SK-N-SH (cell line): ENCODE results near the gene ATL3. TPM values are rescaled to one million over a fixed set of nuclear protein-coding genes. Genes with fewer than 3 reads are reported as not detected.

Experiments
- CTCF ChIA-PET: fragments of 300-600, 350-600 bp; formaldehyde crosslinking; extraction: SDS; loops from one replicate; lab custom pipeline; 2021; lab: Yijun Ruan, JAX
- POLR2A ChIA-PET: fragments of 350-600 bp; sonication (Branson Sonifier 250); formaldehyde crosslinking; extraction: SDS; loops from one replicate; lab custom pipeline; 2020; ENCODE audit warnings: antibody characterized with exemption, inconsistent platforms; lab: Yijun Ruan, JAX
- DNase-seq: peaks from one replicate; pipeline ENCODE4 v3.0.0; 2012
- H2AFZ ChIP-seq: fragments of 200-600 bp; sonication (generic); 2 replicates; pipeline ENCODE4 v1.8.1; 2016; ENCODE audit warnings: antibody characterized with exemption, mild to moderate bottlenecking, low read depth
- H3F3A ChIP-seq: fragments of 200-600 bp; sonication (generic); replicated peaks from 2 replicates; pipeline ENCODE3; 2016; ENCODE audit warnings: antibody characterized with exemption, mild to moderate bottlenecking; ENCODE audit not compliant: insufficient read depth
- H3K27ac ChIP-seq, 2 experiments: fragments of 200-500 bp in 1 of 2; fragments of 200-600 bp in 1 of 2; sonication (Bioruptor generic) in 1 of 2; sonication (generic), shearing (Covaris generic) in 1 of 2; 2 replicates each; pipeline versions ENCODE4 v1.5.1 to v1.6.1; 2014 to 2016; ENCODE audit warnings: low read depth in 2 of 2, inconsistent platforms in 1 of 2, low read length in 1 of 2, mild to moderate bottlenecking in 1 of 2, mixed read lengths in 1 of 2
- H3K27me3 ChIP-seq: fragments of 200-600 bp; sonication (generic), shearing (Covaris generic); 2 replicates; pipeline ENCODE4 v1.6.1; 2016; ENCODE audit warnings: mixed run types; ENCODE audit not compliant: insufficient read depth
- H3K36me3 ChIP-seq, 2 experiments: fragments of 200-500 bp in 1 of 2; fragments of 200-600 bp in 1 of 2; sonication (Bioruptor generic) in 1 of 2; sonication (generic) in 1 of 2; replicated peaks in 1 of 2; 2 replicates each; pipeline versions ENCODE3 to v1.5.1; 2014 to 2016; ENCODE audit warnings: low read length in 1 of 2, mild to moderate bottlenecking in 1 of 2; ENCODE audit not compliant: insufficient read depth in 2 of 2, control insufficient read depth in 1 of 2
- H3K4me1 ChIP-seq, 2 experiments: fragments of 200-500 bp in 1 of 2; fragments of 200-600 bp in 1 of 2; sonication (Bioruptor generic) in 1 of 2; sonication (generic), shearing (Covaris generic) in 1 of 2; 2 replicates each; pipeline versions ENCODE4 v1.5.1 to v1.6.1; 2014 to 2016; ENCODE audit warnings: low read depth in 1 of 2, low read length in 1 of 2, mixed run types in 1 of 2; ENCODE audit not compliant: insufficient read depth in 2 of 2, control insufficient read depth in 1 of 2
- H3K4me2 ChIP-seq: fragments of 200-600 bp; sonication (generic), shearing (Covaris generic); 2 replicates; pipeline ENCODE4 v1.6.1; 2017; ENCODE audit warnings: mixed run types
- H3K4me3 ChIP-seq, 2 experiments: fragments of 200-500 bp in 1 of 2; fragments of 200-600 bp in 1 of 2; sonication (Bioruptor generic) in 1 of 2; sonication (generic), shearing (Covaris generic) in 1 of 2; 2 replicates each; pipeline versions ENCODE4 v1.5.1 to v1.8.1; 2014 to 2016; ENCODE audit warnings: low read depth in 2 of 2, inconsistent platforms in 1 of 2, low read length in 1 of 2, mild to moderate bottlenecking in 1 of 2, mixed read lengths in 1 of 2, moderate library complexity in 1 of 2
- H3K79me2 ChIP-seq: fragments of 200-600 bp; sonication (generic); 2 replicates; pipeline ENCODE4 v1.8.1; 2017; ENCODE audit warnings: mild to moderate bottlenecking; ENCODE audit not compliant: insufficient read depth
- H3K9ac ChIP-seq: fragments of 200-600 bp; sonication (generic); 2 replicates; pipeline ENCODE4 v1.6.1; 2017; ENCODE audit warnings: mixed run types
- H3K9me2 ChIP-seq: fragments of 200-600 bp; sonication (generic); 2 replicates; pipeline ENCODE4 v1.6.1; 2017; ENCODE audit warnings: mixed run types
- H3K9me3 ChIP-seq: fragments of 200-600 bp; sonication (generic); 2 replicates; pipeline ENCODE4 v1.6.1; 2017; ENCODE audit warnings: mixed run types, mild to moderate bottlenecking, moderate library complexity
- H4K20me1 ChIP-seq: fragments of 200-600 bp; sonication (generic); 2 replicates; pipeline ENCODE4 v1.6.1; 2017; ENCODE audit warnings: mild to moderate bottlenecking, mixed run types; ENCODE audit not compliant: insufficient read depth
- CHD2 ChIP-seq: fragments of 150-350 bp; IDR thresholded peaks from 2 replicates; pipeline ENCODE4 v1.6.1; 2018; ENCODE audit warnings: low read length; ENCODE audit not compliant: partially characterized antibody
- EP300 ChIP-seq, 2 experiments: IDR thresholded peaks; 2 replicates each; pipeline versions ENCODE4 v1.4.0 to v1.6.1; 2012; ENCODE audit warnings: borderline replicate concordance in 1 of 2, low read depth in 1 of 2, low read length in 1 of 2
- FOXJ3 ChIP-seq: sonication (generic); formaldehyde crosslinking; IDR thresholded peaks from 2 replicates; pipeline ENCODE4 v1.5.1; 2020; ENCODE audit warnings: mild to moderate bottlenecking, missing genetic modification reagents
- FOXM1 ChIP-seq: IDR thresholded peaks from 2 replicates; pipeline ENCODE4 v1.4.0; 2012; ENCODE audit warnings: low read depth, mild to moderate bottlenecking
- GABPA ChIP-seq: IDR thresholded peaks from 2 replicates; pipeline ENCODE4 v1.4.0; 2012; ENCODE audit warnings: low read depth, mild to moderate bottlenecking
- NRF1 ChIP-seq: IDR thresholded peaks from 2 replicates; pipeline ENCODE4 v1.6.1; 2012; ENCODE audit warnings: low read depth, mild to moderate bottlenecking, low read length
- WGBS: methylation state at CpG from one replicate; pipeline ENCODE4 v1.1.6; 2017; ENCODE audit warnings: low lambda C conversion rate; 5-methylcytosine and 5-hydroxymethylcytosine counted together
- polyA plus RNA-seq, 3 experiments: library from polyadenylated mRNA; depleted of rRNA; stranded (reverse); fragments of >200 nt; gene quantifications; 2 replicates each; pipeline ENCODE4 v1.2.3, GENCODE V29; 2012
- TF ChIP-seq, protein P1 (sequence below): IDR thresholded peaks from 2 replicates; pipeline ENCODE4; 2012
- TF ChIP-seq, protein P2 (sequence below): IDR thresholded peaks from 2 replicates; pipeline ENCODE4 v1.6.1; 2012; ENCODE audit warnings: mild to moderate bottlenecking, low read depth, low read length, moderate library complexity

Gene ATL3
- polyA plus RNA-seq, 1 of the 3 experiments (the other 2 are of a cell fraction), result 13.1 TPM

DNA sequence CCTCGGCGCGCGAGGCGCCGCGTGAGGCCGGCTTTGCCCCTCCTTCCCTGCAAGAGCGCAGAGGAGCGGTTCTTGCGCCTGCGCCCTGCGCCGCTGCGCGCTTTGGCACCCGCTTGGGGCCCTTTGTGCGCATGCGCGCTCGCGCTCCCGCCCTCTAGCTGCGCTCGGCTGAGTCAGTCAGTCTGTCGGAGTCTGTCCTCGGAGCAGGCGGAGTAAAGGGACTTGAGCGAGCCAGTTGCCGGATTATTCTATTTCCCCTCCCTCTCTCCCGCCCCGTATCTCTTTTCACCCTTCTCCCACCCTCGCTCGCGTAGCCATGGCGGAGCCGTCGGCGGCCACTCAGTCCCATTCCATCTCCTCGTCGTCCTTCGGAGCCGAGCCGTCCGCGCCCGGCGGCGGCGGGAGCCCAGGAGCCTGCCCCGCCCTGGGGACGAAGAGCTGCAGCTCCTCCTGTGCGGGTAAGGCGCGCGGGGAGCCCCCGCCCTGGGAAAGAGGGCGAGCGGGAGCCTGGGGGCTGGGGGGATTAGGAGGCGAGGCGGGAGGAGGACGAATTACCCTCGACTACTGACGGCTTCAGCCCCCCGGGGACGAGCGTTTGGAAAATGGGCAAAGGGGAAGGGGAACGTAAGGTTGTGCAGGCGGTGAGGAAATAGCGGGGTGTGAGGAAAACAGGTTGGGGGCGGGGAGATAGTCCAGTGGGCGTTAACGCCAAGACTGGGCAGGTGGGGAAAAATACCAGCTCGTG, 10.3 kb upstream of the ATL3 start, which contains the start of gene RTN3 (continued):
- TF ChIP-seq FOXM1 (0 out of 2 replicates have a peak, but pooled peaks have one; percentile 21), FOXJ3 (CRISPR knock-in tag) (no peak), NRF1 (peak; percentile 95), GABPA (no peak)
- TF ChIP-seq, protein P1, sequence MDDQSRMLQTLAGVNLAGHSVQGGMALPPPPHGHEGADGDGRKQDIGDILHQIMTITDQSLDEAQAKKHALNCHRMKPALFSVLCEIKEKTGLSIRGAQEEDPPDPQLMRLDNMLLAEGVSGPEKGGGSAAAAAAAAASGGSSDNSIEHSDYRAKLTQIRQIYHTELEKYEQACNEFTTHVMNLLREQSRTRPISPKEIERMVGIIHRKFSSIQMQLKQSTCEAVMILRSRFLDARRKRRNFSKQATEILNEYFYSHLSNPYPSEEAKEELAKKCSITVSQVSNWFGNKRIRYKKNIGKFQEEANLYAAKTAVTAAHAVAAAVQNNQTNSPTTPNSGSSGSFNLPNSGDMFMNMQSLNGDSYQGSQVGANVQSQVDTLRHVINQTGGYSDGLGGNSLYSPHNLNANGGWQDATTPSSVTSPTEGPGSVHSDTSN, result peak; percentile 10; the same call in 1 of the 2 replicates
- TF ChIP-seq, protein P2, sequence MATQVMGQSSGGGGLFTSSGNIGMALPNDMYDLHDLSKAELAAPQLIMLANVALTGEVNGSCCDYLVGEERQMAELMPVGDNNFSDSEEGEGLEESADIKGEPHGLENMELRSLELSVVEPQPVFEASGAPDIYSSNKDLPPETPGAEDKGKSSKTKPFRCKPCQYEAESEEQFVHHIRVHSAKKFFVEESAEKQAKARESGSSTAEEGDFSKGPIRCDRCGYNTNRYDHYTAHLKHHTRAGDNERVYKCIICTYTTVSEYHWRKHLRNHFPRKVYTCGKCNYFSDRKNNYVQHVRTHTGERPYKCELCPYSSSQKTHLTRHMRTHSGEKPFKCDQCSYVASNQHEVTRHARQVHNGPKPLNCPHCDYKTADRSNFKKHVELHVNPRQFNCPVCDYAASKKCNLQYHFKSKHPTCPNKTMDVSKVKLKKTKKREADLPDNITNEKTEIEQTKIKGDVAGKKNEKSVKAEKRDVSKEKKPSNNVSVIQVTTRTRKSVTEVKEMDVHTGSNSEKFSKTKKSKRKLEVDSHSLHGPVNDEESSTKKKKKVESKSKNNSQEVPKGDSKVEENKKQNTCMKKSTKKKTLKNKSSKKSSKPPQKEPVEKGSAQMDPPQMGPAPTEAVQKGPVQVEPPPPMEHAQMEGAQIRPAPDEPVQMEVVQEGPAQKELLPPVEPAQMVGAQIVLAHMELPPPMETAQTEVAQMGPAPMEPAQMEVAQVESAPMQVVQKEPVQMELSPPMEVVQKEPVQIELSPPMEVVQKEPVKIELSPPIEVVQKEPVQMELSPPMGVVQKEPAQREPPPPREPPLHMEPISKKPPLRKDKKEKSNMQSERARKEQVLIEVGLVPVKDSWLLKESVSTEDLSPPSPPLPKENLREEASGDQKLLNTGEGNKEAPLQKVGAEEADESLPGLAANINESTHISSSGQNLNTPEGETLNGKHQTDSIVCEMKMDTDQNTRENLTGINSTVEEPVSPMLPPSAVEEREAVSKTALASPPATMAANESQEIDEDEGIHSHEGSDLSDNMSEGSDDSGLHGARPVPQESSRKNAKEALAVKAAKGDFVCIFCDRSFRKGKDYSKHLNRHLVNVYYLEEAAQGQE, result no peak

DNA sequence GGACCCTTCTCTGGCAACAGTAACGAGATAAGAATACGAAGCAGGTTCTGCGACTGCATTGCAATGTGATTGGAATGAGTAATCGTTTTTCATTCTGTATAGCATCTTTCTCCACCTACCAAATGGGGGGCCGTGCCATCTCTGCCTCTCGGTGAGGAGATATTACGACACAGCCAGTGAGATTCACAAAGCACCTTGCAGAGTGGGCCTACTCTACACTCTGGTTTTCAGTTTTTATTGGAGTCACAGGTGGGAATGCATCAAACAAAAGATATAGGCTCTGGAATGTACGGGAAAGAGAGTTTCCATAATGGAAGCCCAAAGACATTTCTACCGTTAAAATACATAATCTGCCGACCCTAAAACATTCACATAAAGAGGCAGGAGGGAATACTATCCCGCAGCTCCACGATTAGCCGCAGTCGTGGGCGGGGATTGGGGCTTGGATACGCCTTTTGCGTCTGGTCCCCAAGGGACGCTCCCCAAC, 9.7 kb upstream of the ATL3 start:
- H3K4me3 ChIP-seq, result peak overlapping the region; percentile 24 to 97
- peak overlapping the region; percentile 89 for H3K4me2 ChIP-seq
- WGBS, result 25% methylated on average over 15 of the region's 18 CpGs
- no peaks in the 10 kb centered on the region; the same call in 1 of the 2 replicates for H4K20me1 ChIP-seq
- TF ChIP-seq EP300 (IDR thresholded peaks at IDR 0.05; ENCODE audit: borderline replicate concordance in 1 of 2, low read depth in 1 of 2, low read length in 1 of 2) (no peak; a peak in 1 of 4 replicates), CHD2 (peak; percentile 56)
- TF ChIP-seq, all 33 proteins: peak for 1
- peak; percentile 35 for DNase-seq
- Histone ChIP-seq H2AFZ (peak overlapping the region; percentile 80), H3F3A (peaks cover 14% of the 10 kb centered on the region), H3K79me2 (peaks cover 44% of the 10 kb centered on the region), H3K9me3 (no peaks in the 10 kb centered on the region), H3K4me1 (peaks cover 4% of the 10 kb centered on the region in 2 experiments; a peak in 3 of 4 replicates), H3K9ac (peak overlapping the region; percentile 33; the same call in 1 of the 2 replicates), H3K36me3 (peaks cover 0 to 3% of the 10 kb centered on the region in 2 experiments), H3K9me2 (no peaks in the 10 kb centered on the region), H3K27ac (peak overlapping the region; percentile 80 to 83; a peak in 3 of 4 replicates), H3K27me3 (no peaks in the 10 kb centered on the region)
- POLR2A ChIA-PET, result interaction anchor here (3.9 kb wide), 1 partner anchor 10 kb away, joined by 24 read pairs; the partner anchor contains the start of gene ATL3
- CTCF ChIA-PET, result interaction anchor here (0.8 to 5.6 kb wide), 6 partner anchors 11 to 87 kb away, joined by 3 to 31 read pairs (median 6); partner anchors contain the start of genes ATL3 and ZFTA
